K562 (cell line): ENCODE data around the gene TMEM267. TPM values are rescaled to one million over a fixed set of nuclear protein-coding genes. Genes with fewer than 3 reads are reported as not detected.

Experiments
- ARNT ChIP-seq, 2 experiments: fragments of 450-650 bp; IDR thresholded peaks; 2 replicates each; pipeline ENCODE4 v1.6.1; 2016; ENCODE audit warnings: mild to moderate bottlenecking in 1 of 2
- MIER1 ChIP-seq: fragments of 450-650 bp; IDR thresholded peaks from 2 replicates; pipeline ENCODE4 v1.6.1; 2016; ENCODE audit warnings: antibody characterized with exemption, mild to moderate bottlenecking, low read depth
- NFRKB ChIP-seq: fragments of 450-650 bp; IDR thresholded peaks from 2 replicates; pipeline ENCODE4 v1.6.1; 2016; ENCODE audit warnings: low read depth
- PHB2 ChIP-seq: fragments of 450-650 bp; IDR thresholded peaks from 2 replicates; pipeline ENCODE4 v1.6.1; 2017; ENCODE audit warnings: low read depth
- SNIP1 ChIP-seq: fragments of 450-650 bp; IDR thresholded peaks from 2 replicates; pipeline ENCODE4 v1.7.1; 2017; ENCODE audit warnings: low read depth, mild to moderate bottlenecking
- SRSF7 ChIP-seq: fragments of 200-400 bp; formaldehyde crosslinking; optimal IDR thresholded peaks from 2 replicates; pipeline ENCODE3; 2017; ENCODE audit warnings: mild to moderate bottlenecking, low read depth, low read length
- TEAD1 ChIP-seq, 2 experiments: fragments of 450-650 bp in 1 of 2; sonication (generic) in 1 of 2; formaldehyde crosslinking; IDR thresholded peaks; 2 replicates each; pipeline versions ENCODE4 v1.4.0 to v1.8.0; 2020 to 2022; ENCODE audit warnings: mild to moderate bottlenecking in 2 of 2, missing genetic modification reagents in 1 of 2
- ZNF217 ChIP-seq: sonication (generic); formaldehyde crosslinking; IDR thresholded peaks from 2 replicates; pipeline ENCODE4 v1.8.0; 2022; ENCODE audit warnings: mild to moderate bottlenecking, missing genetic modification reagents
- polyA plus RNA-seq, 8 experiments: library from polyadenylated mRNA; depleted of rRNA in 4 of 8; stranded (reverse) in 5 of 8; unstranded in 3 of 8; fragments of >200 nt; fragmentation: Nextera tagmentation in 2 of 8; fragmentation: Illumina TruSeq in 1 of 8; extraction: Ambion mirVana in 2 of 8; extraction: Trizol in 1 of 8; gene quantifications; 2 replicates each; pipeline versions ENCODE4 v1.2.1 to v1.2.3, GENCODE V29; 2011 to 2014; ENCODE audit warnings: inconsistent platforms in 1 of 8, missing spikeins in 1 of 8
- total RNA-seq, 7 experiments: library from RNA; depleted of rRNA in 6 of 7; stranded (reverse); fragments of >200 nt in 6 of 7; fragmentation: Illumina TruSeq in 2 of 7; extraction: Trizol in 2 of 7; gene quantifications; 2 replicates each; pipeline versions ENCODE4 v1.2.1 to v1.2.3, GENCODE V29; 2011 to 2021; ENCODE audit warnings: low replicate concordance in 1 of 7
- TF ChIP-seq, protein P1 (sequence below): fragments of 250-450 bp; sonication (Bioruptor Pico); IDR thresholded peaks from 2 replicates; pipeline ENCODE4 v1.4.0; 2020; ENCODE audit warnings: mild to moderate bottlenecking, moderate library complexity, borderline replicate concordance
- TF ChIP-seq, protein P2 (sequence below): fragments of 200-800 bp; sonication (Bioruptor generic); IDR thresholded peaks from 2 replicates; pipeline ENCODE4 v1.6.1; 2016; ENCODE audit warnings: missing genetic modification characterization, missing compliant biosample characterization
- TF ChIP-seq, protein P3 (sequence below): fragments of 250-450 bp; sonication (Bioruptor Pico); IDR thresholded peaks from 2 replicates; pipeline ENCODE4 v1.8.0; 2021; ENCODE audit warnings: borderline replicate concordance, mild to moderate bottlenecking, moderate library complexity; ENCODE audit not compliant: poor library complexity, severe bottlenecking
- TF ChIP-seq, protein P4 (sequence below): IDR thresholded peaks from 3 replicates; pipeline ENCODE4 v1.6.1; 2011; ENCODE audit warnings: borderline replicate concordance, mild to moderate bottlenecking, moderate library complexity; ENCODE audit not compliant: insufficient read length; ENCODE audit errors: extremely low read depth
- TF ChIP-seq, protein P5 (sequence below), 2 experiments: fragments of 450-650 bp in 1 of 2; sonication (generic) in 1 of 2; formaldehyde crosslinking; conservative IDR thresholded peaks; 2 replicates each; pipeline versions ENCODE4 v1.4.0 to v1.8.1; 2020 to 2022; ENCODE audit warnings: mild to moderate bottlenecking in 1 of 2, missing genetic modification reagents in 1 of 2

The TMEM267 gene
- total and polyA plus RNA-seq, 9 of the 15 experiments (the other 6 are each of a cell fraction or from before 2014, with no cell fraction given): 8.1 to 61.1 (median 17.8) TPM

DNA sequence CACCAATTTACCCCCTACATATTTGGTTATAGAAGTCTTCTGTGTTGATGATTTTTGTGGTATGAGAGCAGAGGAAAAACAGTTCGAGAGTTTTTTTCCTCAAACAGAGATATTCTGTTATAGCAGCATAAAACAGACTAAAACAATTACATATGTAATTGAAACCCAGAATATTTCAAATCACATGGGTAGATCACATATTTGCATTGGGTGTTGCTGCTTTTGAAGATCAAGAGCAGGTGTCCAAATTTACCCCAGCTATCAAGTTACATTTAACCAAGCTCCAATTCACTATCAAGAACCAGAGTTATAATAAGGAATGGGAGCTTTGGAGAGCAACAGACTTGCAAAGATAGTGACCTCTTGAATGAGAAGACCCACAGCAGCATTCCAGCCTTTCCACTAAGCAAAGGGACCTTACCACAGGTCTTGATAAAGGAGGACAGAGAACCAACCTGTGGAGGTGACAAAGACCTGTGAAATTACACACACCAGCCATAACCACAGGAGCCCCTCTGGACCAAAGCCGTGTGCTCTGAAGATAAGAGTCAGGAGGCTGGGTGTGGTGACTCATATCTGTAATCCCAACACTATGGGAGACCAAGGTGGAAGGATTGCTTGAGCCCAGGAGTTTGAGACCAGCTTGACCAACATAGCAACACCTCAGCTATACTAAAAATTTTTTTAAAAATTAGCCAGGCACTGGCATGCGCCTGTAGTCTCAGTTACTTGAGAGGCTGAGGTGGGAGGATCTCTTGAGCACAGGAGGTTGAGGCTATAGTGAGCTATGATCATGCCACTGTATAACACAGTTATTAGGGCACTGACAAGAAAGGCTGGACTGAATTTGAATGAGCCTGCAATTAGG is 67.5 kb downstream of the TMEM267 start (continued):
- TF ChIP-seq, protein P1, sequence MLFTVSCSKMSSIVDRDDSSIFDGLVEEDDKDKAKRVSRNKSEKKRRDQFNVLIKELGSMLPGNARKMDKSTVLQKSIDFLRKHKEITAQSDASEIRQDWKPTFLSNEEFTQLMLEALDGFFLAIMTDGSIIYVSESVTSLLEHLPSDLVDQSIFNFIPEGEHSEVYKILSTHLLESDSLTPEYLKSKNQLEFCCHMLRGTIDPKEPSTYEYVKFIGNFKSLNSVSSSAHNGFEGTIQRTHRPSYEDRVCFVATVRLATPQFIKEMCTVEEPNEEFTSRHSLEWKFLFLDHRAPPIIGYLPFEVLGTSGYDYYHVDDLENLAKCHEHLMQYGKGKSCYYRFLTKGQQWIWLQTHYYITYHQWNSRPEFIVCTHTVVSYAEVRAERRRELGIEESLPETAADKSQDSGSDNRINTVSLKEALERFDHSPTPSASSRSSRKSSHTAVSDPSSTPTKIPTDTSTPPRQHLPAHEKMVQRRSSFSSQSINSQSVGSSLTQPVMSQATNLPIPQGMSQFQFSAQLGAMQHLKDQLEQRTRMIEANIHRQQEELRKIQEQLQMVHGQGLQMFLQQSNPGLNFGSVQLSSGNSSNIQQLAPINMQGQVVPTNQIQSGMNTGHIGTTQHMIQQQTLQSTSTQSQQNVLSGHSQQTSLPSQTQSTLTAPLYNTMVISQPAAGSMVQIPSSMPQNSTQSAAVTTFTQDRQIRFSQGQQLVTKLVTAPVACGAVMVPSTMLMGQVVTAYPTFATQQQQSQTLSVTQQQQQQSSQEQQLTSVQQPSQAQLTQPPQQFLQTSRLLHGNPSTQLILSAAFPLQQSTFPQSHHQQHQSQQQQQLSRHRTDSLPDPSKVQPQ (CRISPR knock-in tag): no peak
- TF ChIP-seq SNIP1: no peak
- no peak for TF ChIP-seq PHB2
- TF ChIP-seq, protein P2, sequence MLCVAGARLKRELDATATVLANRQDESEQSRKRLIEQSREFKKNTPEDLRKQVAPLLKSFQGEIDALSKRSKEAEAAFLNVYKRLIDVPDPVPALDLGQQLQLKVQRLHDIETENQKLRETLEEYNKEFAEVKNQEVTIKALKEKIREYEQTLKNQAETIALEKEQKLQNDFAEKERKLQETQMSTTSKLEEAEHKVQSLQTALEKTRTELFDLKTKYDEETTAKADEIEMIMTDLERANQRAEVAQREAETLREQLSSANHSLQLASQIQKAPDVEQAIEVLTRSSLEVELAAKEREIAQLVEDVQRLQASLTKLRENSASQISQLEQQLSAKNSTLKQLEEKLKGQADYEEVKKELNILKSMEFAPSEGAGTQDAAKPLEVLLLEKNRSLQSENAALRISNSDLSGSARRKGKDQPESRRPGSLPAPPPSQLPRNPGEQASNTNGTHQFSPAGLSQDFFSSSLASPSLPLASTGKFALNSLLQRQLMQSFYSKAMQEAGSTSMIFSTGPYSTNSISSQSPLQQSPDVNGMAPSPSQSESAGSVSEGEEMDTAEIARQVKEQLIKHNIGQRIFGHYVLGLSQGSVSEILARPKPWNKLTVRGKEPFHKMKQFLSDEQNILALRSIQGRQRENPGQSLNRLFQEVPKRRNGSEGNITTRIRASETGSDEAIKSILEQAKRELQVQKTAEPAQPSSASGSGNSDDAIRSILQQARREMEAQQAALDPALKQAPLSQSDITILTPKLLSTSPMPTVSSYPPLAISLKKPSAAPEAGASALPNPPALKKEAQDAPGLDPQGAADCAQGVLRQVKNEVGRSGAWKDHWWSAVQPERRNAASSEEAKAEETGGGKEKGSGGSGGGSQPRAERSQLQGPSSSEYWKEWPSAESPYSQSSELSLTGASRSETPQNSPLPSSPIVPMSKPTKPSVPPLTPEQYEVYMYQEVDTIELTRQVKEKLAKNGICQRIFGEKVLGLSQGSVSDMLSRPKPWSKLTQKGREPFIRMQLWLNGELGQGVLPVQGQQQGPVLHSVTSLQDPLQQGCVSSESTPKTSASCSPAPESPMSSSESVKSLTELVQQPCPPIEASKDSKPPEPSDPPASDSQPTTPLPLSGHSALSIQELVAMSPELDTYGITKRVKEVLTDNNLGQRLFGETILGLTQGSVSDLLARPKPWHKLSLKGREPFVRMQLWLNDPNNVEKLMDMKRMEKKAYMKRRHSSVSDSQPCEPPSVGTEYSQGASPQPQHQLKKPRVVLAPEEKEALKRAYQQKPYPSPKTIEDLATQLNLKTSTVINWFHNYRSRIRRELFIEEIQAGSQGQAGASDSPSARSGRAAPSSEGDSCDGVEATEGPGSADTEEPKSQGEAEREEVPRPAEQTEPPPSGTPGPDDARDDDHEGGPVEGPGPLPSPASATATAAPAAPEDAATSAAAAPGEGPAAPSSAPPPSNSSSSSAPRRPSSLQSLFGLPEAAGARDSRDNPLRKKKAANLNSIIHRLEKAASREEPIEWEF: no peak; the same call in 1 of the 2 replicates
- TF ChIP-seq SRSF7: no peak
- no peak for TF ChIP-seq NFRKB
- TF ChIP-seq TEAD1 (CRISPR knock-in tag; IDR thresholded peaks at IDR 0.05): peak; percentile 68 to 81; a peak in 3 of 4 replicates
- no peak for TF ChIP-seq ZNF217
- no peak for TF ChIP-seq MIER1
- TF ChIP-seq ARNT (IDR thresholded peaks at IDR 0.05): 0 out of 4 replicates have a peak, but pooled peaks of 1 of the 2 experiments have one; percentile 17
- TF ChIP-seq, protein P3, sequence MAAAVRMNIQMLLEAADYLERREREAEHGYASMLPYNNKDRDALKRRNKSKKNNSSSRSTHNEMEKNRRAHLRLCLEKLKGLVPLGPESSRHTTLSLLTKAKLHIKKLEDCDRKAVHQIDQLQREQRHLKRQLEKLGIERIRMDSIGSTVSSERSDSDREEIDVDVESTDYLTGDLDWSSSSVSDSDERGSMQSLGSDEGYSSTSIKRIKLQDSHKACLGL (CRISPR knock-in tag): no peak
- TF ChIP-seq, protein P4, sequence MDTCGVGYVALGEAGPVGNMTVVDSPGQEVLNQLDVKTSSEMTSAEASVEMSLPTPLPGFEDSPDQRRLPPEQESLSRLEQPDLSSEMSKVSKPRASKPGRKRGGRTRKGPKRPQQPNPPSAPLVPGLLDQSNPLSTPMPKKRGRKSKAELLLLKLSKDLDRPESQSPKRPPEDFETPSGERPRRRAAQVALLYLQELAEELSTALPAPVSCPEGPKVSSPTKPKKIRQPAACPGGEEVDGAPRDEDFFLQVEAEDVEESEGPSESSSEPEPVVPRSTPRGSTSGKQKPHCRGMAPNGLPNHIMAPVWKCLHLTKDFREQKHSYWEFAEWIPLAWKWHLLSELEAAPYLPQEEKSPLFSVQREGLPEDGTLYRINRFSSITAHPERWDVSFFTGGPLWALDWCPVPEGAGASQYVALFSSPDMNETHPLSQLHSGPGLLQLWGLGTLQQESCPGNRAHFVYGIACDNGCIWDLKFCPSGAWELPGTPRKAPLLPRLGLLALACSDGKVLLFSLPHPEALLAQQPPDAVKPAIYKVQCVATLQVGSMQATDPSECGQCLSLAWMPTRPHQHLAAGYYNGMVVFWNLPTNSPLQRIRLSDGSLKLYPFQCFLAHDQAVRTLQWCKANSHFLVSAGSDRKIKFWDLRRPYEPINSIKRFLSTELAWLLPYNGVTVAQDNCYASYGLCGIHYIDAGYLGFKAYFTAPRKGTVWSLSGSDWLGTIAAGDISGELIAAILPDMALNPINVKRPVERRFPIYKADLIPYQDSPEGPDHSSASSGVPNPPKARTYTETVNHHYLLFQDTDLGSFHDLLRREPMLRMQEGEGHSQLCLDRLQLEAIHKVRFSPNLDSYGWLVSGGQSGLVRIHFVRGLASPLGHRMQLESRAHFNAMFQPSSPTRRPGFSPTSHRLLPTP: no peak
- TF ChIP-seq, protein P5, sequence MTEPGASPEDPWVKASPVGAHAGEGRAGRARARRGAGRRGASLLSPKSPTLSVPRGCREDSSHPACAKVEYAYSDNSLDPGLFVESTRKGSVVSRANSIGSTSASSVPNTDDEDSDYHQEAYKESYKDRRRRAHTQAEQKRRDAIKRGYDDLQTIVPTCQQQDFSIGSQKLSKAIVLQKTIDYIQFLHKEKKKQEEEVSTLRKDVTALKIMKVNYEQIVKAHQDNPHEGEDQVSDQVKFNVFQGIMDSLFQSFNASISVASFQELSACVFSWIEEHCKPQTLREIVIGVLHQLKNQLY (CRISPR knock-in tag; conservative IDR thresholded peaks at IDR 0.05): no peak
